GM21360 (cell line): ENCODE data around the gene TAMALIN.

Experiments
- ATAC-seq: cut with Tn5 transposase; IDR thresholded peaks from one replicate; pipeline ENCODE4 v1.9.1; 2021; ENCODE audit warnings: mild to moderate bottlenecking, moderate library complexity; ENCODE audit not compliant: unreplicated experiment

TAMALIN gene

DNA sequence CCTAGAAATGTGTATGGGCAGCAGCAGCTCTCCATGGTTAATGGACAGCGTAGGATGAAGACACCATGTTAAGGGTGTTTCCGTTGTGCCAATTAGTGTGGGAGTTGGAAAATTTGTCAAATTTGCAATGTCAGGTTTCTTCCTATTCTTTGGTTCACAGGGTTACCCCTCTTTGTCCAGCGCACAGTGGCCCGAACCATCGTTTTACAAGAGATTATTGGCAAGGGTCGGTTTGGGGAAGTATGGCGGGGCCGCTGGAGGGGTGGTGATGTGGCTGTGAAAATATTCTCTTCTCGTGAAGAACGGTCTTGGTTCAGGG lies 26.0 kb upstream of the TAMALIN start:
- no peak for ATAC-seq

GRCh38 chr12:51984657-51985056 lies 22.1 kb upstream of the TAMALIN start:
- no peak for ATAC-seq

- no peak for ATAC-seq
Observed at GRCh38 chr12:51985154-51985835, 21.5 kb upstream of the TAMALIN start.

DNA sequence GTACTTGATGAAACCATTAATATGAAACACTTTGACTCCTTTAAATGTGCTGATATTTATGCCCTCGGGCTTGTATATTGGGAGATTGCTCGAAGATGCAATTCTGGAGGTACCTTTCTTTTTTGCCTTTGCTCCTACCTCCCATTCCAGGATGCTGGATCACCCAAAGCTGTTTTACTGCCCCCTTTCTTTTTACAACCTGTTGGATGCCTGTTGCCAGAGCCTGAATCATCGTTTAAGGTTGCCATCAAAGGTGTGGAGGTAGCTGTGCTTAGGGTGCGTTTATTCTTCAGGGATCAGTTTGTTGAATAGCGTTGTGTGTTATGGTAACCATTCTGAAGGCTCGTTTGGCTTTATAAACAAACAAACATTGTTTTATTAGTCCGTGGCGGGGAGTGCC lies 19.9 kb upstream of the TAMALIN start:
- ATAC-seq = no peak

GRCh38 chr12:51992246-51992645 lies 14.5 kb upstream of the TAMALIN start:
- no peak for ATAC-seq

- no peak for ATAC-seq
Observed at GRCh38 chr12:51994539-51994820, 12.3 kb upstream of the TAMALIN start.

DNA sequence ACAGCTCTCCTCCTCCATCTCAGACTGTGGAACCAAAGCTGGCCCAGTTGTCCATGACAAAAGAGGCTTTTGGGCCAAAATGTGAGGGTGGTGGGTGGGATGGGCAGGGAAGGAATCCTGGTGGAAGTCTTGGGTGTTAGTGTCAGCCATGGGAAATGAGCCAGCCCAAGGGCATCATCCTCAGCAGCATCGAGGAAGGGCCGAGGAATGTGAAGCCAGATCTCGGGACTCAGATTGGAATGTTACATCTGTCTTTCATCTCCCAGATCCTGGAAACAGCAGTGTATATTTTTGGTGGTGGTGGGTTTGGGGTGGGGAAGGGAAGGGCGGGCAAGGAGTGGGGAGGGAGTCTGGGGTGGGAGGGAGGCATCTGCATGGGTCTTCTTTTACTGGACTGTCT lies 11.8 kb upstream of the TAMALIN start:
- ATAC-seq = no peak

DNA sequence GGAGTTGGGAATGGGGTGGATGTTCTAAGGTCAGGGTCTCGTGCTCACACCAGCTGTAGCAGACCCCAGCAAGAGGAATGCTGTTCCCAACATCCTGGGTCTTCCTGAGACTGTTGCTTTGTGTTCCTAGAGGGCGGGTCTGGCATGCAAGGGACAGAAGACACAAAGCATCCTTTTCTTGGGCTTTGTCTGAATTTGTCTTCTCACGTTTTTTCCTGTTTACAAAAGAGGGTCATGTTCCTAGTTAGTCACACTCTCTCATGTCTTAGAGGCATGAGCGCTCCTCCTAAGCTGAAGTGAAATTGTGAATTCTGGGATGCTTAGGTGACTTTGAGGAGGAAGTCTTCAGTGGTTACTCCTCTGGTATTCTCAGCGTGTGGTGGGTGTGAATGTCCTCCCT lies 9.6 kb upstream of the TAMALIN start:
- ATAC-seq = no peak

- no peak for ATAC-seq
Observed at GRCh38 chr12:52003016-52003550, 3.7 kb upstream of the TAMALIN start.

- no peak for ATAC-seq
Observed at GRCh38 chr12:52003591-52003990, 3.2 kb upstream of the TAMALIN start.

DNA sequence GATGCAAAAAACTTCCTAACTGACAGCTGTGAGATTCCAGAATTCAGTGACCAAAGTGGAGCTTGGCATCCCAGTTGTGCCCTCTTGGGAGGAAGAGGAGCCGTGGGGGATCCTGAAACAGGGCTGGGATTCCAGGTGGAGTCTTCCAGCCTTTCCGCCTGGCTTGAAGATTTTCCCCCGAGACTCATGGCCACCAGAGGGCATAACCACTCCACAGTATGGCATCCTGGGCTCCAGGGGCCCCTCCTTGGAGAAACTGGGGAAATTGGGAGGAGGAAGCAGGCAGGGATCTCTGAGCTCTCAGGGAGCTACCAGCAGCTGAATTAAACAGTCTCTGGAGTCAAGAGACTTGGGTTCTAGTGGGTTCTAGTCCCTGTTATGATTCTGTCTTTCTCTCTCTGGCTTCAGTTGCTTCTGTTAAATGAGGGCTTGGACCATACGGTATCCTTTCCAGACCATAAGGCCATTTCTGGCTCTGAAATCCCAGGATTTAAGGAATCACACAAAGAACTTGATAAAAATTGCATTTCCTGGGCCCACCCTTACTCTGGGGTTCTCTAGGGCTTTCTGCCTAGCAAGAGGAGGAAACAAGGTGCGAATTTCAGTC lies 2.6 kb upstream of the TAMALIN start:
- no peak for ATAC-seq

DNA sequence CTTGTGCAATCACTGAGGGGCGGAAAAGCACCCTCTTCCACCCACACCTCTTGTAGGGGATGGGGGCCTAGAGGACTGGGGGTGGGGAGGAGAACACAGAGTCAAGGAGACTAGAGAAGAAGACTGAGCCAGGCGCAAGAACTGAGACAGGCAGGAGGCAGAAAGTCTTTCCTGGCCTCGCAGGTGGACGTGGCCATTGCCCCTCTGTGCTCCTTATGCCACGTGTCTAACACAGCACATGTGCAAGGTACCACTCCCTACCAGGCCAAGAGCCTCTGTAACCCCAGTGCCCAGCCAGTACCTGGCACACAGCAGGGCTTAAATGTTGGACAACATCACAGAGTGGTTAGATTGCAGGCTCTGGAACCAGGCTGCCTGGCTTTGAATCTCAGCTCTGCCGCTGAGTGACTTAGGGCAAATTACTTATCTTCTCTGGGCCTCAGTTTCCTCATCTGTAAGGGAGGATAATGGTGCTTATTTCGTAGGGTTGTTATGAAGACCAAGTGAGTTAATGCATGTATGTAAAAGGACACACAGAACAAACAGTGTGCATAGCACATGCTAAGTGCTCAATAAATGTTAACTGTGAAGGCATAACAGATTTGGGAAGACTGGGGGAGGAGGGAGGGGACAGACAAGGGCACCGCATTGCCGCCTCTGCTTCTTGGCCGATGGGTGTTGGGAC lies 1.4 kb upstream of the TAMALIN start:
- ATAC-seq = no peak

- peak; percentile 59 for ATAC-seq
Observed at GRCh38 chr12:52005903-52006703, 643 bp upstream of the TAMALIN start.

DNA sequence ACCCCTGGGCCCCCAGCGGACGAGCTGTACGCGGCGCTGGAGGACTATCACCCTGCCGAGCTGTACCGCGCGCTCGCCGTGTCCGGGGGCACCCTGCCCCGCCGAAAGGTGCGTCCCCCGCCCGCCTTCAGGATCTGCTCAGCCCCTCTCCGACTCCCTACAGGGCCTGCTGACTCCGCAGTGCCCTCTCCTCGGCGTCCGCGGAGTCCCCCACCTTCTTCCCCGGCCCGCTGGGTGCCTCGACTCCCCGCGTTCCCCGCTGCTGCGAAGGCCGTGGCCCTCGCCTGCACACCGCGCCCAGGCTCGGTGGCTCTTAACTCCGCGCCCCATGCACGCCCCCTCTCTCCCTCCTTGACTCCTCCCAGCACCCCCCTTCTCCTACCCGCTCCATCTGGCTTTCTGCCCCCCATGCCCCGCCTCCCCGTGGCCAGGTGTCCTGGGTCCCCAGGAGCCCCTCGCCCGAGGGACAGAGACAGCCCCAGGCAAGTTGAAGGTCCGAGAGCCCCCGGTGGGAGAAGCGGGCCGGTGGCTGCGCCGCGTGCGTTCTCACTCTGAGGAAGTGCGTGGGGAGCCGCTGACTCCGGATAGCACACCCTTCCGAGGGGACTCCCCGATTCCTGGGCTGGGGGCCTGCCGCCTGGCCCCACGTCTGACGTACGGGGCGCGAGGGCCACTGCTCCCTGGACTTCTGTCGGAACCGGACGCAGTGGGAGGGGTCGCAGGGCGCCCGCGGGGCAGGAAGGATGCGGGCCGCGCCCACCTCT lies 594 bp downstream of the TAMALIN start:
- ATAC-seq = no peak

DNA sequence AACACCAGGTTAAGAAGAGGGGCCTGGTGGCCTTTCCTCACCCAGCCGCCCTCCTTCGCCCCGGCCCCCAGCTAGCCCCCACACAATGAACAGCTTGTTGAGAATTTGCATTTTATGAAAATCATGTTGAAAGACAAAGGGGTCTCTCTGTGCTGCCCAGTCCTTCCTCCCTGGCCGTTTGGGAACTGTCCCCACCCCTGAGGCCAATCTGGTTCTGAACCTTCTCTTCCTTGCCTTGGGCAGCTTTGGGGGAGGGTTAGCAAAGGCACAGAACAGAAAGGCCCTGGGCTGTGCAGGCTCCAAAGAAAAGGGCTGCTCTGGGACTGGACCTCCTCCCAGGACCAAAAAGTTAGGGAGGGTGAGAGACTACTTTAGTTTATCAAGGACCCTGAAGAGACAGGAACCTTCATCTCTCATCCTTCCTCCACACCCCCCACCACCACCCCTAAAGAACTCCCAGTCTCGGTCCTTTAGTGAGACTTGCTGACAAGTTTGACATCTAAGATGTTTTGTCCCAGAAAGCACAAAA lies 1.3 kb downstream of the TAMALIN start:
- ATAC-seq = no peak

- no peak for ATAC-seq
Observed at GRCh38 chr12:52009081-52009751, 2.5 kb downstream of the TAMALIN start.

DNA sequence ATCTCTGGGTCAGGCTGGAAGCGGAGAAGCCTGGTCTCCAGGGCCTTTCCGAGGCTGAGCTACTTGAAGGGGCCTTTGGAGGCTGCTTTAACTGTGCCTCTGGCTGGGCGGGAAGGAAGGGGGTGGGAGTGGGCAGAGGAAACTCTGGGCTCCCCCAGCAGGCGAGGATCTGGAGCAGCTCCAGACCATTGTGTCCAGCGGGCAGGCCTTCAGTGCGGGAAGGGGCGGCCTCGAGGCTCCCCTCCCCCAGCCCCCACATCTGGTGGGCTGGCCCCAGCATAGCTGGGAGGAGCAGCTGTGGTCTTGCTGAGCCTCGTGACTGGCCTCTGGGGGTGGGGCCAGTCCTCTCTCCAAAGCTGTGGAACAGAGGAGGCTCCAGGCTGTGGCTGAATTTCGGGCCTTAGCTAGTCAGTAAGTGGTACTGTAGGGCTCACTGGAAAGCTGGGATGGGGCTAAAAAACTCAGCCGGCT lies 3.4 kb downstream of the TAMALIN start:
- ATAC-seq = no peak

DNA sequence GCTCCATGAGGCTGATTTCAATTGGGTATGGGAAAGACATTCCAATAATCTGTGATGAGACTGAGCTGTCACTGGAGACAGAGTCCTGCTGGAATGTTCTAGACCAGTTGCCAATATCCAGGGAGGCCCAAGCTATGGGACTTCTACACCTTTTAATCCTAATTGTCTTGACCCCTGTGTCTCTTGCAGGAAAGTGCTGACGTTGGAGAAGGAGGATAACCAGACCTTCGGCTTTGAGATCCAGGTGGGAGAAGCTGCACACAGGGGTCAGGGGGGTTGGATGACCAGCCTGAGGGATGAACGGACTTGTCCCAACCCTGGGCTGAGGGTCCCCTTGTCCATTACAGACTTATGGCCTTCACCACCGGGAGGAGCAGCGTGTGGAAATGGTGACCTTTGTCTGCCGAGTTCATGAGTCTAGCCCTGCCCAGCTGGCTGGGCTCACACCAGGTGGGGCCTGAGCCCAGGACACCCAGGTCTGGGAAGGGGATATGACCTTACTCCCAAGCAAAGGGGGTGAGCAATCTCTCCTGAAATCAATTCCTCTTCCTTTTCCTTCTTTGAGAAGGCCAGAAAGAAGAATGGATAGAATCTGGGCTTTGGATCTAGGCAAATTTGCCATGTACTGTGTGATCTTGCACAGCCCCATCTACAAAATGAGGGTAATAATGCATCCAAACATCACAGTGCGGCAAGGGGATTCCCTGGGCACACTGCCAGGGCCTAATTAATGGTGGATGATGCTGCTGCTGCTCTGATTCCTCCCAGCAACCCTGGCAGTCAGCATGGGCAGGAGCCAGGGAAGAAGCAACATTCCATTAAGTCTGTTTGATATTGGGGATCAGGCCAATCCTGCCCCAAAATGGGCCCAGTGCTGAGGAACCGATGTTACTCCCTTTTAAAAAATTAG lies 4.2 kb downstream of the TAMALIN start:
- ATAC-seq = no peak
